Fibroblast of lung (primary cell): ENCODE data around the gene VWA2. TPM values are rescaled to one million over a fixed set of nuclear protein-coding genes. Genes with fewer than 3 reads are reported as not detected.

Experiments
- DNase-seq, 2 donors: peaks; one replicate each; pipeline versions ENCODE4 v3.0.0 to v3.0.0-alpha.2; 2010; ENCODE audit warnings: low read depth in 2 of 2
- H2AFZ ChIP-seq: 2 replicates; pipeline ENCODE4 v1.5.1; 2012; ENCODE audit warnings: low read length, control low read depth, inconsistent platforms
- H3K27ac ChIP-seq: 2 replicates; pipeline ENCODE4 v1.5.1; 2011; ENCODE audit warnings: low read length, control low read depth; ENCODE audit not compliant: insufficient read depth
- H3K27me3 ChIP-seq: 2 replicates; pipeline ENCODE4 v1.5.1; 2011; ENCODE audit warnings: mild to moderate bottlenecking, low read length; ENCODE audit not compliant: control insufficient read depth, insufficient read depth
- H3K36me3 ChIP-seq: 2 replicates; pipeline ENCODE4 v1.5.1; 2011; ENCODE audit warnings: low read length; ENCODE audit not compliant: control insufficient read depth, insufficient read depth
- H3K4me1 ChIP-seq: 2 replicates; pipeline ENCODE4 v1.5.1; 2011; ENCODE audit warnings: low read length; ENCODE audit not compliant: control insufficient read depth, insufficient read depth; ENCODE audit errors: extremely low read depth
- H3K4me2 ChIP-seq: 2 replicates; pipeline ENCODE4 v1.5.1; 2011; ENCODE audit warnings: low read length, control low read depth; ENCODE audit not compliant: insufficient read depth; ENCODE audit errors: extremely low read depth
- H3K4me3 ChIP-seq, 4 experiments: fragments of 200-600 bp in 1 of 4; sonication (generic) in 1 of 4; replicated peaks in 1 of 4; 2 replicates each; pipeline ENCODE4 v1.5.1; 2011 to 2016; ENCODE audit warnings: low read length in 4 of 4, low read depth in 3 of 4, mild to moderate bottlenecking in 3 of 4, control low read depth in 2 of 4, inconsistent platforms in 1 of 4, mixed read lengths in 1 of 4; ENCODE audit not compliant: insufficient read depth in 1 of 4; ENCODE audit errors: control extremely low read depth in 1 of 4
- H3K79me2 ChIP-seq: 2 replicates; pipeline ENCODE4 v1.5.1; 2012; ENCODE audit warnings: mild to moderate bottlenecking, low read length, inconsistent platforms; ENCODE audit not compliant: control insufficient read depth, insufficient read depth
- H3K9ac ChIP-seq: 2 replicates; pipeline ENCODE4 v1.5.1; 2011; ENCODE audit warnings: mild to moderate bottlenecking, low read length, control low read depth; ENCODE audit not compliant: insufficient read depth
- H3K9me3 ChIP-seq: 2 replicates; pipeline ENCODE4 v1.5.1; 2012; ENCODE audit warnings: low read depth, low read length; ENCODE audit not compliant: control insufficient read depth, insufficient read depth
- H4K20me1 ChIP-seq: 2 replicates; pipeline ENCODE4 v1.5.1; 2011; ENCODE audit warnings: low read length; ENCODE audit not compliant: control insufficient read depth, insufficient read depth; ENCODE audit errors: extremely low read depth
- EZH2 ChIP-seq: IDR thresholded peaks from 2 replicates; pipeline ENCODE4 v1.5.1; 2012; ENCODE audit warnings: low read length, control low read depth, mild to moderate bottlenecking; ENCODE audit errors: missing control alignments
- polyA plus RNA-seq, 2 donors: library from polyadenylated mRNA; depleted of rRNA in 1 of 2; stranded (reverse) in 1 of 2; unstranded in 1 of 2; fragments of >200 nt; gene quantifications; 2 replicates each; pipeline ENCODE4 v1.2.1, GENCODE V29; 2011 to 2012; ENCODE audit warnings: missing spikeins in 1 of 2
- total RNA-seq: library from RNA; depleted of rRNA; stranded (reverse); fragments of >200 nt; gene quantifications from 2 replicates; pipeline ENCODE4 v1.2.1, GENCODE V29; 2014
- TF ChIP-seq, protein P1 (sequence below), 2 donors: IDR thresholded peaks in 1 of 2; conservative IDR thresholded peaks in 1 of 2; 1 replicate in 1 of 2; 2 replicates in 1 of 2; pipeline ENCODE4 v1.5.1; 2011 to 2012; ENCODE audit warnings: low read length in 2 of 2, control low read depth in 1 of 2, inconsistent platforms in 1 of 2, low read depth in 1 of 2, mild to moderate bottlenecking in 1 of 2

The VWA2 gene
- total and polyA plus RNA-seq, 2 donors (not counting 1 experiment from before 2014, with no cell fraction given) = 0.11 to 0.17 TPM

DNA sequence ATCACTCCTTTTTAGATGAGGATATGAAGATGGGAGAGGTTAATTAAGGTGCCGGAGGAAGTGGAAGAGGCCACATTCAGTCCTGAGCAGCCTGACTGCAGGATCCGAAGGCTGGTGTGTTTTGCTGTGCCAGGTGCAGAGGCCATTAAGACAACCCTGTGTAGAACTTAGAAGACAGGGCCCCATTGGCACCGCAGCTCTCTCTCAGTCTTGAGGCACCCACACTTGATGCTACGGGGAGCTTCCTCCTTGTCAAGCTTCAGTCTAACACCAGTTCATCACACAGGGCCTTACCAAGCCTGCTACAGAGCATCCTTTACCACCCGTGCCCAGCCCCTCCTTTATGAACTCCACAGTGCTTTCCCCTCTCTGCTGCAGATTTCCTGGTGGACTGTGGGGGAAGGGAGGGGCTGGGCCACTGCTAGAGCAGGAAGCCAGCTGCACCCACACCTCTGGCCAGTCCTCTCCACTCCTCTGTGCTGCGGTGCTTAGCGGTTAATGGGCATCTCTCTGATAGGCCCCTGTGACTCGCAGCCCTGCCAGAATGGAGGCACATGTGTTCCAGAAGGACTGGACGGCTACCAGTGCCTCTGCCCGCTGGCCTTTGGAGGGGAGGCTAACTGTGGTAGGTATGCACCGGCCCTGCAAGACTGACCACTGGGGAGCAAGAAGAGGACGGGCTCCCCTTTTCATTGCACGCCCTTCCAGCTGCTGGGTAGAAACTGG is 45.5 kb downstream of the VWA2 start:
- Histone ChIP-seq H3K9ac (no peak overlapping the region), H3K4me1 (peaks cover 3% of the 10 kb centered on the region), H3K36me3 (no peaks in the 10 kb centered on the region), H3K27me3 (peaks cover 10% of the 10 kb centered on the region), H3K9me3 (no peaks in the 10 kb centered on the region), H3K27ac (no peak overlapping the region), H3K4me3 (no peak overlapping the region), H3K4me2 (no peak overlapping the region), H4K20me1 (no peaks in the 10 kb centered on the region), H3K79me2 (no peaks in the 10 kb centered on the region), H2AFZ (no peak overlapping the region)
- TF ChIP-seq, protein P1, sequence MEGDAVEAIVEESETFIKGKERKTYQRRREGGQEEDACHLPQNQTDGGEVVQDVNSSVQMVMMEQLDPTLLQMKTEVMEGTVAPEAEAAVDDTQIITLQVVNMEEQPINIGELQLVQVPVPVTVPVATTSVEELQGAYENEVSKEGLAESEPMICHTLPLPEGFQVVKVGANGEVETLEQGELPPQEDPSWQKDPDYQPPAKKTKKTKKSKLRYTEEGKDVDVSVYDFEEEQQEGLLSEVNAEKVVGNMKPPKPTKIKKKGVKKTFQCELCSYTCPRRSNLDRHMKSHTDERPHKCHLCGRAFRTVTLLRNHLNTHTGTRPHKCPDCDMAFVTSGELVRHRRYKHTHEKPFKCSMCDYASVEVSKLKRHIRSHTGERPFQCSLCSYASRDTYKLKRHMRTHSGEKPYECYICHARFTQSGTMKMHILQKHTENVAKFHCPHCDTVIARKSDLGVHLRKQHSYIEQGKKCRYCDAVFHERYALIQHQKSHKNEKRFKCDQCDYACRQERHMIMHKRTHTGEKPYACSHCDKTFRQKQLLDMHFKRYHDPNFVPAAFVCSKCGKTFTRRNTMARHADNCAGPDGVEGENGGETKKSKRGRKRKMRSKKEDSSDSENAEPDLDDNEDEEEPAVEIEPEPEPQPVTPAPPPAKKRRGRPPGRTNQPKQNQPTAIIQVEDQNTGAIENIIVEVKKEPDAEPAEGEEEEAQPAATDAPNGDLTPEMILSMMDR (conservative IDR thresholded peaks at IDR 0.05 in 1 of 2, IDR thresholded peaks at IDR 0.05 in 1 of 2; ENCODE audit: low read depth in 1 of 2, low read length in 2 of 2) = no peak
- no peak for TF ChIP-seq EZH2
- DNase-seq = no peak

DNA sequence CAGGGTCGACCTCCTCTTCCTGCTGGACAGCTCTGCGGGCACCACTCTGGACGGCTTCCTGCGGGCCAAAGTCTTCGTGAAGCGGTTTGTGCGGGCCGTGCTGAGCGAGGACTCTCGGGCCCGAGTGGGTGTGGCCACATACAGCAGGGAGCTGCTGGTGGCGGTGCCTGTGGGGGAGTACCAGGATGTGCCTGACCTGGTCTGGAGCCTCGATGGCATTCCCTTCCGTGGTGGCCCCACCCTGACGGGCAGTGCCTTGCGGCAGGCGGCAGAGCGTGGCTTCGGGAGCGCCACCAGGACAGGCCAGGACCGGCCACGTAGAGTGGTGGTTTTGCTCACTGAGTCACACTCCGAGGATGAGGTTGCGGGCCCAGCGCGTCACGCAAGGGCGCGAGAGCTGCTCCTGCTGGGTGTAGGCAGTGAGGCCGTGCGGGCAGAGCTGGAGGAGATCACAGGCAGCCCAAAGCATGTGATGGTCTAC is 46.9 kb downstream of the VWA2 start:
- Histone ChIP-seq H4K20me1 (no peaks in the 10 kb centered on the region), H3K36me3 (no peaks in the 10 kb centered on the region), H2AFZ (no peak overlapping the region), H3K4me1 (peaks cover 3% of the 10 kb centered on the region), H3K9ac (no peak overlapping the region), H3K4me3 (no peak overlapping the region), H3K79me2 (no peaks in the 10 kb centered on the region), H3K4me2 (no peak overlapping the region), H3K9me3 (no peaks in the 10 kb centered on the region), H3K27me3 (peaks cover 7% of the 10 kb centered on the region), H3K27ac (no peak overlapping the region)
- DNase-seq = no peak
- no peak for TF ChIP-seq EZH2
- TF ChIP-seq, protein P1 (conservative IDR thresholded peaks at IDR 0.05 in 1 of 2, IDR thresholded peaks at IDR 0.05 in 1 of 2; ENCODE audit: low read depth in 1 of 2, low read length in 2 of 2) = no peak

DNA sequence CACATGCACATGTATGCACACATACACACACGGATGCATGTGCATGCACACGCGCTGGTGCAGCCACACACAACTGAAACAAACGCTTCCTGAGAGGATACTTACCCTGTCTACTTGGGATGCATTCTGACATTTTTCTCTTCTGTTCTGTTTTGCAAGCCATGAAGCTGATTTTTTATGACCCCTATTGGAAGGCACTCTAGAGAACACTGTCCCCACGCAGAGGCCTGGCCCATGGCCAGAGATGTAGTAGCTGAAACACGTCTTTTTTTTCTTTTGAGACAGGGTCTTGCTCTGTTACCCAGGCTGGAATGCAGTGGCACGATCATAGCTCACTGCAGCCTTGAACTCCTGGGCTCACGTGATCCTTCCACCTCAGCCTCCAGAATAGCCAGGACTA is 47.9 kb downstream of the VWA2 start:
- Histone ChIP-seq H3K27me3 (peaks cover 7% of the 10 kb centered on the region), H3K4me1 (peaks cover 3% of the 10 kb centered on the region), H3K4me3 (no peak overlapping the region), H3K27ac (no peak overlapping the region), H3K9me3 (no peaks in the 10 kb centered on the region), H3K4me2 (no peak overlapping the region), H3K36me3 (no peaks in the 10 kb centered on the region), H3K79me2 (no peaks in the 10 kb centered on the region), H2AFZ (no peak overlapping the region), H4K20me1 (no peaks in the 10 kb centered on the region), H3K9ac (no peak overlapping the region)
- TF ChIP-seq EZH2 = no peak
- TF ChIP-seq, protein P1 (conservative IDR thresholded peaks at IDR 0.05 in 1 of 2, IDR thresholded peaks at IDR 0.05 in 1 of 2; ENCODE audit: low read depth in 1 of 2, low read length in 2 of 2) = no peak
- DNase-seq = no peak
